Activated CD4-positive, alpha-beta T cell treated with anti-CD3 and anti-CD28 coated beads for 4 hours (primary cell): ENCODE measurements around the gene TCF4.

ENCODE experiments used
- DNase-seq, 2 donors: peaks; one replicate each; pipeline ENCODE4 v3.0.0-alpha.2; 2020

TCF4 gene

DNA sequence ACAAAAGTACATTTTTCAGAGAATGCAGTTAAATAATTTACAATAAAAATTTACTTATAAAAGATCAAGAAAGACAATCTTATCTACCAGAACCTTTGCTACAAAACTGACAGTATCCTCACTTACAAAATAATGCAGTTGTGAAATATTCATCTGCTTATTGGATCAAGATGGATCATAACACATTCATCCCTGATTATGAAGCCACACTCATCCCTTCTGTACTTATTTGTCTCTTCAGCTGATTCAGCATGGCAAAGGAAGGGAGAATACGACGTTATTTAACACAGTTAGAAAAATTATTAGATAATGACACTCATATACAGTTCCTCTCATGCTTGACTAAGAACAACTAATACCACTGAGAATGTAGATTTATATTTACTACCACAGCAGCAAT, 46.4 kb downstream of the TCF4 start:
- no peak for DNase-seq

DNA sequence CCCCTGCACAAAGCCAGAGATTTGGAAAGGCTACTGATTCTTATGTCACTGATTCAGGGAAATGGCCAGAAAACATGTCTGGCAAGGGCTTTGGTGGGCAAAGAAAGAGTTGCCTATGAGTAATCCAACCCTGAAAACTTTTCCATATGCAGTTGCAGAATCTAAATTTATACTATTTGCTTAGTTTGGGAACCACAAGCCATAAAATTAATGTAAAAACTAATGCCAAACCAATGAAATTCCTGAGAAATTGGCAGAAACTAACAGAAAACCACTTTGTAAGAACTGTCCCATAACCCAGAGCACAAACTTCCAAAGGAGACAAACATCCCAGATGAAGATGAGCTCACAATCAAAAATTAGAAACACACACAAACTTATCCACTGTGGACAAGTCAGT, 48.8 kb downstream of the TCF4 start:
- DNase-seq = no peak

GRCh38 chr18:55534996-55535395, 53.0 kb downstream of the TCF4 start:
- DNase-seq = no peak

- no peak for DNase-seq
Observed at GRCh38 chr18:55534547-55534946, 53.4 kb downstream of the TCF4 start.

DNA sequence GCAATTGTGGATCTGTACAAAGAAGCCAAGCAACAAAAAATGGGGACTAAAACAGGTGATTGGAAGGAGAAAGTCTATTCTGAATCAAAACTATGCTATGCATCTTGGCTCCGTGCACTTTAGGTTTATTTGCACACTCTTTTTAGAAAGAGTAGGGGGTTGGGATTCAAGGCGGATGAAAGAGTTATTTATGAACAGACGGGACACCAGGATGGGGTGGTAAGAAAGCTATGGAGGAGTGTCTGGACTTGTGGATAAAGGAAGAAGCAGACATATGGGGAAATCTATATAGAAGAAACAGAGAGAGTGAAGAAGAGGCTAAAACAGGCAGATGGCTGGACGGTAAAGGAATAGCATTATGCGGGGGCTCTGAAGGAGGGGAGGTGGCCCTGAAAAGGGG, 57.8 kb downstream of the TCF4 start:
- no peak for DNase-seq

- no peak for DNase-seq
Observed at GRCh38 chr18:55529581-55529980, 58.4 kb downstream of the TCF4 start.

DNA sequence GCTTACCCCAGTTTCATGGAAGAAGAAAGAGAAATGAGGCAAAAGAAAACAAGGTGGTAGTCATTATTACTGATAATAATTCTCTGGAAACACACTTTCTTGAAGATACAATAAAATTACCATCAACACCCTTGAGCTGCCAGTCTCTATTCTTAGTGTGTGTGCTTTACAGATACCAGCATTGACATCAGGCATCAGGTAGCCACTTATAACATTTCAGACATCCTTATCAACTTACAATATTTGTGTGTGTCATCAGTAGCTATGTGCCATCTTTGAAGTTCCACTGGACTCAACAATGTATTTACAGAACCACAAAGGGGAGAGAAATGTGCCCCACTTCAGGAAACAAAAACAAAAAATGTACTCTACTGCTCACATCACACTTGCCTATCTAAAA, 62.1 kb downstream of the TCF4 start:
- DNase-seq = no peak

DNA sequence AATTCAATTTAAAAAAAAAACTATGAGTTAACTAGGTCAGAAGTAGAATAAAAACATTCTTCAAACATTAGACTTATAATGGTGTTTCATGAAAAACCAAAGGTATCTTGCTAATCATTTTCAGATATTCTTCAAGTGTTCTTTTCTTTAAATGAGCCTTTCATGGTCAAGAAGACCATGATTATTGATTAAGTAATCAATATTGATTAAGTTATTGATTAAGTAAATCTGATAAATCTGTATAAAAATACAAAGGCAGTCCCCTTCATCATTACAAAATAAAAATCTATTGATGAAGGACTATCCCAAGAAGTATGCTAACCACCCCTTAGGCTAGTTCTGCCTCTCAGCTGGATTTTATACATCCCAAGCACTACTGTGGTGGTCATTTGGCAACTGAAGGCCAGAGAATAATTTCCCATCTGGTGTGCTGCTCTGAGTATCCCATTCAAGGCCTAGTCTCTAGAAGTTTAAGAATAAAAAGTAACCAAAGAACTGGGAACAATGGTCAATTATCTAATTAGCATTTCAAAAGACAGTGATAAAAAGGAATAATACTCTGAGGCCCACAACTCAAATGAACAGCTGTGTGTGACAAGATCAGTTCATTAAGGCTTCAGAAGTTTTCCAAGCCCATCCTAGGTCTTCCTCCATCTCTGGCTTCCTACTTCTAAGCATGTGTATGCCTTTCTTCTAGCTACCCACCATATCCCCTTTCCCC, 63.5 kb downstream of the TCF4 start:
- no peak for DNase-seq

DNA sequence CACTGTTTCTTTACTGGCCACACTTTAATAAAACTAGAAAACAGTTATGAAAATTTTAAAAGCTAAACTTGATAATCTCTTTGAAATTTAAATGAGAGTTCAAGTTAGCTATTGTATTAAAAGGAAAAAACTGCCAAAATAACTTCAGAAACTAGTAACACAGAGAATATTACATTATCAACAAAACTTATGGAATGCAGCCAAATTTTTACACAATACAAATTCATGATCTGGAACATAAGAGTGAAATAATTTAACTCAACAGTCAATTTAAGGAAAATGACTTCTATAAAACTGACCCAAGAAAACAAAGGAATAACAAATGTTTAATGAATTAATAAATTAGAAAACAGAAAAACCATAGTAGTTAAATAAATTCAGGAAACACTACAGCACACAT, 65.0 kb downstream of the TCF4 start:
- no peak for DNase-seq

DNA sequence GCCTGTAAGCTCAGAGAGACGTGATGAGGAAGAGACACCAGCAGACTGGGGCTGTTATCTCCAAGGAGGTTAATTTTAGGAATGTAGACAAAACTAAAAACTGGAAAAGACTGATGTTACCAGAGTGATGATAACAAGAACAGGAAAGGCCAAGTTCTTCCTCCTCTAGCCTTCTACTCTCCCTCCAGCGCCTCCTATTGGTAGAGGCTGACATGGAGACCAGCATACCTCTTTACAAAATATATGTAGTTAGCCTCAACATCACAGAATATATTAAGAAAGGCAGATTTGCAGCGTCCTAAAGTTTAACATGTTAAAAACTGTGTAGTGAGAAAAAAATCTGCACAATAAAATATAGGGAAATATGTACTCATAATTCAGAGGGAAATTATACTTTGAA, 66.0 kb downstream of the TCF4 start:
- DNase-seq = no peak

DNA sequence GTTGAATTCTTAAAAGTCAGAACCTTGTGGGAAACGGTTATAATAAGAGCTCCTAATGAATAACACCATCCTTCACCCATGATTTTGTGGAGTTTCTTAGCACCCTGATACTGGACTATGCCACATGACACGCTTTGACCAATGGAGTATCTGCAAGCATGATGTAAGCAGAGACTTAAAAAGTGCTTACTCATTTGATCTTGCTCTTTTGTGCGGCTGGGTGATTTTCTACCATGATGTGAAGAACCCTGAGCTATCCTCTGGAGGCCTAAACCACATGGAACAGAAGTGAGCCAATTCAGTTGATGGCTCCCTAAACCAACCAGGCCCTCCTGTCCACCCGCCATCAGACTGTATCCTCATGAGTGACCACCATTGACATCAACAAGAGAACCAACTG, 70.9 kb downstream of the TCF4 start:
- no peak for DNase-seq

- no peak for DNase-seq
Observed at GRCh38 chr18:55515941-55516710, 71.9 kb downstream of the TCF4 start.

DNA sequence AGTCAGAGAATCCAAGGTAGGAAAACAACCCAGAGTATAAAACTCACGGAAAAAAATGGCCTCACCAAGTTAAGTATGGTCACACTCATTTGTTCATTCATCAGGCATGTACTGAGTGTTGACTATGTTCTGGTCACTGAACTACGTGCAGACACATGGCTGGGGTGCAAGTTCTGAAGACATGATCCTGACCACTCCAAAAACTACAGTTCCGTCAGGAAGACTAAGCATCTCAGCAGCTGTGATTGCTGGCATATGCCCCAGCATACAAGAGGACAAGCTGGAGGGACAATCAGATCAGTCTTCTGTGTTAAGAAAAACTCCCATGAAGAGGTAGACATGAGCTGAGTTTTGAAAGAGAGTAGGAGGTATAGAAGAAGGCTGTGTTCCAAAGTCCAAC, 72.8 kb downstream of the TCF4 start:
- no peak for DNase-seq

- no peak for DNase-seq
Observed at GRCh38 chr18:55513161-55513560, 74.8 kb downstream of the TCF4 start.

DNA sequence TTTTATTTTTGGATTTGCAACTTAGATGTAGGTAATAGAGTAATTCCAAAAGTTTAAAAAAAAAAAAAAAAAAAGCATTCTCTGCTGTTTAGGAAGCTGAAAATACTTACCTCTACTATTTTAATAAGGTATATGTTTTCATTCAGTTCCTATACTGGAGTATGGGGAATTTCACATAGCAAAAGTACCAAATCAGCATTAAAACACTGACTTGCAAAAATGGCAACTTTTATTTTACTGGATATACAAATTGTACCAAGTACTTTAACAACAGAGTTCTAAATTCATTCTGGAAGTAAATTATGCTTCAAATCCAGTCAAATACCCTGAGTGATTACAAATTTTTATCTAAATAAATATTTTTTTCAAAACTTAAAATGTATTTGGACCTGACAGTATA, 76.7 kb downstream of the TCF4 start:
- DNase-seq = no peak

- DNase-seq = no peak
Observed at GRCh38 chr18:55510809-55511208, 77.2 kb downstream of the TCF4 start.

- DNase-seq = no peak
Observed at GRCh38 chr18:55509631-55510324, 78.2 kb downstream of the TCF4 start.

- DNase-seq = no peak
Observed at GRCh38 chr18:55508651-55509050, 79.3 kb downstream of the TCF4 start.

- DNase-seq = no peak
Observed at GRCh38 chr18:55506074-55506473, 81.9 kb downstream of the TCF4 start.

DNA sequence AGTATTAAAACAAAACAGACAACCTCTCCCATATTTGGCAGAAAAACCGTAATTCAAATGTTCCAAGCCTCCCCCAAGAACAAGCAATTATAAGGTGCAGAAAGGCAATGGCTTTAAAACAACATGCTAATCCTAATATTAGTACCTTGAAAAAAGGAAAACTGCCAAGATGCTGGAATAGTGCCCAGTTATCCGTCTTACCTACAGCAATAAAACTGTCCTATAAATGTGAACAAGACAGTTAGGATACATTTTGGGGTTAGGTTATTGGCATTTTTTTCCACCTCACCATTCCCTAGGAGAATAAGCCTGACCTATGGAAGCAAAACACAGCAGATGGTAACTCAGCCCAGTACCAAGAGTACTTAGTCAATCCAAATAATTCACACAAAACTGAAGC, 83.2 kb downstream of the TCF4 start:
- DNase-seq = no peak

DNA sequence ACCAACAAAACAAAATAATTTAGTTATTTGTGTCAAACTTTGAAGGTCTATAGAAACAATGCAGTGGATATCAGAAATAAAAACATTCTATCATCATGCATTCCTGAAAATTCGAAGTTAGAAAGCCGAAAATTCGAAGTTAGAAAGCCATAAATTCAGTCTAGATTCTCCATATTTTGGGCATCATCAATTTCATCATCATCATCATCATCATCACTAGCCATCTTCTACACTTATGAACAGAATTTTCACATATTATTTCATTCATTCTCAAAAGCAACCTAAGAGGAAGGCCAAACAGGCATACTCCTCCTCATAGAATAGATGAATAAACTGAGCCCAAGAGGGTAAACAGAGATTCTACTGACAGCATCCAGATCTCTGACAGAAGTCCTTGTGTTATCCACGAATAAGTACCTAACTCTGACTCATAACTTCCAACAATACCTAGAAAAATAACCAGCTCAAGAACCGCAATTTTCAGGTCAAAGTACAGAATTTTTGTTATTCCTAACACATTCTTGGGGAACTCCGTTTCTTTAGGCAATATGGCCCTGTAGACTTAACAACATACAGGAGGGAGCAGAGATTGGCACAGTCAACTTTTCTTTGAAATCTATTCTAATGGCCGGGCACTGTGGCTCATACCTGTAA, 84.7 kb downstream of the TCF4 start:
- no peak for DNase-seq

DNA sequence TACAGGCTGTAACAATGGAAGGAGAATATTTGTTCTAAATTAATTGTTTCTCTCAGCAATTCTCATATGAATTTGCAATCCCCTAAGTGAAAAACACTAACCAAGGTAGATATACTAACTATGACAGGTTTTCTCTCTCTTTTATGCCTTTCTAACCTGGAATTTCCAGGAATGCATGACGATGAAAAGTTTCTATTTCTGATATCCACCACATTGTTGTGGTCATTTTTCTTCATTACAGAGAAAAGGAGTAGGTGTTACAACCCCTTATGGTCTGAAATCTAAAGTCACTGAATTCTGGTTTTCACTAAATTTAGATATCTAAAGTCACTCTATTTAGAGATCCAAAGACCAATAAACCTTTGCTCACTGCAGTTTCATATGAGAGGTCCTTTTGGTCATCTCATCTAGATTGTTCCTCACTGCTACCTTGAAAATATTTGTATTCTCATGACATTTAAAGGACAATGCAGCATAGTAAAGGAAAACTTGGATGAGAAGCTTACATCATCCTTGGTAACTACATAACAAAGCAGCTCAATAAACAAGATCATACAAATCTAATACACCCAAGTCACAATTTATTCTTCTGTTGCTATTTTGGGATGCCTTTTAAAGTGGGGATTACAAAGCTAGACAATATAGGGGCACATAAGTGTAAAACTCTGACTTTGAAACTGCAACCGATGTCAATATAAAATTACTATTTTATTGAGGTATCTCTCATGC, 85.8 kb downstream of the TCF4 start:
- no peak for DNase-seq

- no peak for DNase-seq
Observed at GRCh38 chr18:55501579-55501978, 86.4 kb downstream of the TCF4 start.
